ENCODE results near the gene BLACAT1. TPM values are rescaled to one million over a fixed set of nuclear protein-coding genes. Genes with fewer than 3 reads are reported as not detected.
A peak's percentile ranks its signal among the peaks of the same experiment; 100 is the strongest.

The BLACAT1 gene
- total RNA-seq, 1 experiment from 2014 or later: 13.5 TPM

GRCh38 chr1:205466595-205467220, 10.9 kb upstream of the BLACAT1 start:
- no peak for DNase-seq
- Histone ChIP-seq H3K9me2 (ENCODE audit: insufficient read depth) (no peaks in the 10 kb centered on the region), H3K27me3 (ENCODE audit: insufficient read depth, low read depth) (peaks cover 41% of the 10 kb centered on the region), H3K27ac (no peak overlapping the region), H3K9me3 (ENCODE audit: insufficient read depth, low read depth) (no peaks in the 10 kb centered on the region), H3F3A (ENCODE audit: insufficient read depth, low read depth) (0 out of 2 replicates have a peak, but pooled peaks cover 3% of the 10 kb centered on the region), H3K36me3 (ENCODE audit: low read depth) (no peaks in the 10 kb centered on the region), H4K20me1 (ENCODE audit: insufficient read depth) (no peaks in the 10 kb centered on the region), H2AFZ (no peak overlapping the region), H3K4me3 (no peak overlapping the region), H3K4me2 (no peak overlapping the region), H3K4me1 (replicated peaks; ENCODE audit: insufficient read depth) (0 out of 2 replicates have a peak, but pooled peaks cover 5% of the 10 kb centered on the region), H3K79me2 (ENCODE audit: low read depth) (no peaks in the 10 kb centered on the region)
- ChIA-PET CTCF (interaction anchor here (0.6 to 1.1 kb wide), 2 partner anchors 9 to 206 kb away, joined by 3 read pairs; no protein-coding TSS in a partner anchor), POLR2A (ENCODE audit: unreplicated experiment) (no interaction called here)
- BruUV-seq (replicated peaks): no TSS peak
- intact Hi-C loops (cut with micrococcal nuclease; ENCODE audit: unreplicated experiment): no loop called here
- TF ChIP-seq CTCF (conservative IDR thresholded peaks at IDR 0.05) (no peak), EZH2 (IDR thresholded peaks at IDR 0.05; ENCODE audit: low read depth) (no peak)

GRCh38 chr1:205465392-205465791, 9.5 kb upstream of the BLACAT1 start:
- POLR2A ChIA-PET (ENCODE audit: unreplicated experiment): no interaction called here
- Histone ChIP-seq H3K4me2 (no peak overlapping the region), H3K27ac (no peak overlapping the region), H3K27me3 (ENCODE audit: insufficient read depth, low read depth) (peaks cover 50% of the 10 kb centered on the region), H4K20me1 (ENCODE audit: insufficient read depth) (no peaks in the 10 kb centered on the region), H3F3A (ENCODE audit: insufficient read depth, low read depth) (0 out of 2 replicates have a peak, but pooled peaks cover 3% of the 10 kb centered on the region), H3K9me2 (ENCODE audit: insufficient read depth) (no peaks in the 10 kb centered on the region), H3K9me3 (ENCODE audit: insufficient read depth, low read depth) (no peaks in the 10 kb centered on the region), H3K36me3 (ENCODE audit: low read depth) (no peaks in the 10 kb centered on the region), H2AFZ (no peak overlapping the region), H3K79me2 (ENCODE audit: low read depth) (no peaks in the 10 kb centered on the region), H3K4me3 (no peak overlapping the region), H3K4me1 (replicated peaks; ENCODE audit: insufficient read depth) (0 out of 2 replicates have a peak, but pooled peaks cover 5% of the 10 kb centered on the region)
- intact Hi-C loops (cut with micrococcal nuclease; ENCODE audit: unreplicated experiment): no loop called here
- no peak for DNase-seq
- CTCF ChIA-PET: interaction anchor here (0.6 kb wide), 1 partner anchor 133 kb away, joined by 3 read pairs; no protein-coding TSS in a partner anchor
- no peak for TF ChIP-seq CTCF (conservative IDR thresholded peaks at IDR 0.05)
- no peak for TF ChIP-seq EZH2 (IDR thresholded peaks at IDR 0.05; ENCODE audit: low read depth)
- BruUV-seq (replicated peaks): no TSS peak

- H3K9me2 ChIP-seq (ENCODE audit: insufficient read depth): no peaks in the 10 kb centered on the region
- POLR2A ChIA-PET (ENCODE audit: unreplicated experiment): no interaction called here
- no peaks in the 10 kb centered on the region for H3K9me3 ChIP-seq (ENCODE audit: insufficient read depth, low read depth)
- no peak overlapping the region for H3K4me3 ChIP-seq
- no peaks in the 10 kb centered on the region for H3K36me3 ChIP-seq (ENCODE audit: low read depth)
- peaks cover 10% of the 10 kb centered on the region for H3F3A ChIP-seq (ENCODE audit: insufficient read depth, low read depth)
- H3K4me2 ChIP-seq: no peak overlapping the region
- H2AFZ ChIP-seq: no peak overlapping the region
- intact Hi-C loops (cut with micrococcal nuclease; ENCODE audit: unreplicated experiment): no loop called here
- H3K4me1 ChIP-seq (replicated peaks; ENCODE audit: insufficient read depth): peaks cover 11% of the 10 kb centered on the region; the same call in 1 of the 2 replicates
- CTCF ChIA-PET: interaction anchor here (0.8 kb wide), 1 partner anchor 26 kb away, joined by 5 read pairs; no protein-coding TSS in a partner anchor
- DNase-seq: peak in 1 of 2 experiments; percentile 56
- peaks cover 73% of the 10 kb centered on the region for H3K27me3 ChIP-seq (ENCODE audit: insufficient read depth, low read depth)
- no peak overlapping the region for H3K27ac ChIP-seq
- no TSS peak for BruUV-seq (replicated peaks)
- TF ChIP-seq CTCF (conservative IDR thresholded peaks at IDR 0.05) (no peak), EZH2 (IDR thresholded peaks at IDR 0.05; ENCODE audit: low read depth) (no peak)
- no peaks in the 10 kb centered on the region for H3K79me2 ChIP-seq (ENCODE audit: low read depth)
- H4K20me1 ChIP-seq (ENCODE audit: insufficient read depth): no peaks in the 10 kb centered on the region; the same call in 1 of the 2 replicates
These were observed 3.1 kb upstream of the BLACAT1 start for GRCh38 chr1:205458777-205459566.
